A549 treated with AZD2906 at 1 μM for 4 hours (cell line): ENCODE data around the gene ECHS1. TPM values are rescaled to one million over a fixed set of nuclear protein-coding genes. Genes with fewer than 3 reads are reported as not detected.

Experiments
- total RNA-seq: library from RNA; stranded (reverse); fragments of 200-300 nt; extraction: Qiagen RNA extraction; gene quantifications from 5 replicates; pipeline ENCODE4 v1.2.3, GENCODE V29; 2022

Gene ECHS1
- 128 to 156 TPM (median 144 TPM) in 5 replicates for total RNA-seq

GRCh38 chr10:133373174-133374090 lies at the start of gene ECHS1:
Gene ECHS1, minus strand, starts transcription at chr10:133373354. Its CDS starts 21 bp downstream, at chr10:133373333.

GRCh38 chr10:133394064-133394663 lies 21.0 kb upstream of the ECHS1 start, which contains the start of gene MTG1:
Gene MTG1, plus strand, starts transcription at chr10:133394157. Its CDS starts 64 bp downstream, at chr10:133394221.

GRCh38 chr10:133379152-133379800 lies 6.1 kb upstream of the ECHS1 start, which contains the start of gene PAOX:
Gene PAOX, plus strand, starts transcription at chr10:133379262. Its CDS starts 55 bp downstream, at chr10:133379317.

GRCh38 chr10:133357285-133358161 lies 15.6 kb downstream of the ECHS1 start, which contains the start of gene FUOM:
Gene FUOM, minus strand, starts transcription at chr10:133358019. Its CDS starts 12 bp downstream, at chr10:133358007.

GRCh38 chr10:133336577-133337369 lies 36.4 kb downstream of the ECHS1 start, which contains the start of gene CALY:
Gene CALY, minus strand, starts transcription at chr10:133336896. Its CDS starts 7,907 bp downstream, at chr10:133328989.

Other genes starting within 250 kb of the ECHS1 start
- 0.74 to 2.0 TPM (median 1.2 TPM) in 5 replicates for gene KNDC1, start 213.1 kb downstream of the ECHS1 start, total RNA-seq
- gene UTF1, start 143.1 kb downstream of the ECHS1 start, total RNA-seq, result not detected in 5 replicates
- gene VENTX, start 135.5 kb downstream of the ECHS1 start, total RNA-seq, result 0.02 TPM in 1 of 5 replicates, not detected in the others
- gene ADAM8, start 96.5 kb downstream of the ECHS1 start, total RNA-seq, result 2.2 to 4.2 TPM (median 2.9 TPM) in 5 replicates
- 31.3 to 45.8 TPM (median 42.1 TPM) in 5 replicates for gene TUBGCP2, start 64.5 kb downstream of the ECHS1 start, total RNA-seq
- 60.4 to 72.4 TPM (median 65.9 TPM) in 5 replicates for gene ZNF511, start 64.4 kb downstream of the ECHS1 start, total RNA-seq
- gene CALY, start 36.5 kb downstream of the ECHS1 start, total RNA-seq, result 0.07 to 0.78 TPM (median 0.63 TPM) in 5 replicates
- gene PRAP1, start 26.0 kb downstream of the ECHS1 start, total RNA-seq, result 0.15 to 0.16 TPM in 2 of 5 replicates, not detected in the others
- gene FUOM, start 15.3 kb downstream of the ECHS1 start, total RNA-seq, result 14.2 to 18.2 TPM (median 14.9 TPM) in 5 replicates
- 1.5 to 2.4 TPM (median 2.0 TPM) in 5 replicates for gene PAOX, start 5.9 kb upstream of the ECHS1 start, total RNA-seq
- 43.3 to 54.1 TPM (median 51.3 TPM) in 5 replicates for gene MTG1, start 20.8 kb upstream of the ECHS1 start, total RNA-seq
- gene SPRN, start 51.3 kb upstream of the ECHS1 start, total RNA-seq, result 0.30 to 0.39 TPM (median 0.32 TPM) in 5 replicates
- 0.10 to 0.32 TPM (median 0.20 TPM) in 5 replicates for gene SCART1, start 80.6 kb upstream of the ECHS1 start, total RNA-seq
- gene CYP2E1, start 154.0 kb upstream of the ECHS1 start, total RNA-seq, result 0.15 to 0.40 TPM (median 0.23 TPM) in 4 of 5 replicates, not detected in the other
- gene SYCE1, start 192.2 kb upstream of the ECHS1 start, total RNA-seq, result not detected in 5 replicates